Activated CD4-positive, alpha-beta T cell treated with anti-CD3 and anti-CD28 coated beads, Interleukin-2, amount 50 U/mL, for 24 hours (primary cell): ENCODE data around the gene GPR162.
"Not testable (repeated sequence)": the region's sequence is repeated elsewhere in the genome, so short reads cannot be mapped to it uniquely, and the experiment has no call there.

Experiments used
- DNase-seq, 2 donors: peaks; one replicate each; pipeline ENCODE4 v3.0.0-alpha.2; 2020; ENCODE audit warnings: low read depth in 1 of 2, low spot score in 1 of 2

GPR162 gene

DNA sequence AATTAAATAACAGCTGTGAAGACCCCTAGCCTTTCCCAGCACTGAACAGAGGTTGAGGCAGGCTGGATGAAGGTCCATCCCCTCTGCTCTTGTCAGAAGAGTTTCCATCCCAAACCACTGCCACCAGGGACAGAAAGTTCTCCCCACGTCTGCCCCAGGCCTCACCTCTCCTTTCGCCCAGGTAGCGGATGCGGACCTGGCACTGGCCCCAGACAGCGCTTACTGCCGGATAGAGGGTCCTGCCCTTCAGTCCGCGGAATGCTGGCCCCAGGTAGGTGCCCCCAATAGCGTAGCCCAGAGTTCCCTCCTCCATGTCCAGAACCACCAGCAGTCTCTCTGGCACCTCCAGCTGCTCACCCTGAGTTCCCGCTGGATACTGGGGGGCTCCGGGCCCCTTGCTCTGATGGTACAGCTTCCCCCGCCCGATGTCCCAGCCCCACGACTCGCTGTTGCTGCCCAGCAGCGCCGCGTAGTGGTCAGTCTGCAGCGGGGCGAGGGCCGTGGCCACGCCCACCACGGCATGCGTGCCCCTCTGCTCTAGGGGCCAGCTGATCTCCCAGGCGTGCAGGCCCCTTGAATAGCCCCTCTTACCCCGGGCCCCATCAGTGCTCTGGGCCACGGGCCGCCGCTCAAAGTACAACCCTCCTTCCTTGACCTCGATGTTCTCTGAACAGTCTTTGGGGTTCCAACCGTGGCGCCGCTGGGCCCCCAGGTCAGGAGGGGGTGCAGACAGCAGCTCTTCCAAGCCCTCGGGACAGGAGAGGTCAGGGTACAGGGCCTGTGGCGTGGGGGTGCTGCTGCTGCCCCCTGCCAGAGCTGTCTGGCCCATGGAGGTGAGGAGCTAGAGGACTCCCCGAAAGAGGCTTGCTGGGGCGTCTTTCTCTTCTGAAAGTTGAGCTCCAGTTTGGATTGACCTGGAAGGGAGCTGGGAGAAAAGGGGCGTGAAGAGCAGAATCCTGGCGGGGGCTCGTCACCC is 50.7 kb downstream of the GPR162 start:
- peak; percentile 70 to 78 for DNase-seq

DNA sequence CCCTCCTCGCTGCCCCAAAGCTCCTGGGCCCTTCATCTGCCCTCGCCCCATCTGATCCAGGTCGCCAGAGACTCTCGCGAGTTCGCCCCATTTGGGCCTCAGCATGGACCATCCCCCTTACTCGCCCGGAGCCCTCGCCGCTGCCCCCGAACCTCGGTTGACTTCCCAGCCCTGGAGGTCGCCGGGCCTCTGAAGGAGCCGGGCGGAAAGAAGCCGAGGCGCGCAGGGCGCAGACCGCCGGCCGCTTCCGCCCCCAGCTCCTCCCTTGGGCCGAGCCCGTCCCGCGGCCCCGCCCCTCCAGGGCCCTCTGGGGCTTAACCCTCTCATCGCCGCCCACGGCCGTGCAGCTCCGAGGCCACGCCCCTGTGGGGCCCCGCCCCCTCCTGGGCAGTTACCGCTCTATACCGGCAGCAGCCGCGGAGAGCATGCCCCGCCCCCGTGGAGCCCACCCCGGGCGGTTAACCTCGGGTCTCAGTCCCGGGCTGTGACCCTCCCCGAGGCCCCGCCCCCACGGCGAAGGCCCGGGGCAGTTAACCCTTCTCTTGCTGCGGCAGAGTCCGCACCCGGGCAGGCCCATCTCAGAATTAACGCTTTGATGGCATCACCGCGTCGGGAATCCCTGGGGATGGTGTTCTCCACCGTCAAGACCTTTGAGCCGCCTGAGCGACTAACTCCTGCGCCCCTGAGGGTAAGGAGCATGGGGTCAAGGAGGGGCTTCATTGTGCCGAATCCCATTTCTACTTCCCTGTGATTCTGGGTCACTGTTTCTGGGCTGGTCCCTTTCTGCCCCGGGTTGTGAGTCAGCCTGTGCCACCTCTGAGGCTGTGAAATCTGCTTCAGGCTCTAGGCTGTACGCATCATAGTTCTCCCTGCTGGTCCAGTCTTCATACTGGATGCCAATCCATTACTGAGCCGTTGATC is 51.7 kb downstream of the GPR162 start, which contains the start of gene SPSB2:
Gene SPSB2 (minus strand): TSS at position 210 of the 921 bp plus-strand sequence. CDS start 402 bp downstream, outside the sequence.
- peak; percentile 96 to 98 for DNase-seq

- DNase-seq, result not testable (repeated sequence)
Measured at GRCh38 chr12:6874015-6874368, 52.4 kb downstream of the GPR162 start.
